Left renal cortex interstitium (tissue), 4 donors: Measurements from ENCODE around the gene HPS4. TPM values are rescaled to one million over a fixed set of nuclear protein-coding genes. Genes with fewer than 3 reads are reported as not detected.
"Not testable (repeated sequence)": the region's sequence is repeated elsewhere in the genome, so short reads cannot be mapped to it uniquely, and the experiment has no call there.

Source experiments
- DNase-seq, 4 donors: peaks; one replicate each; pipeline ENCODE4 v3.0.0-alpha.2; 2013; ENCODE audit warnings: low read depth in 4 of 4, low spot score in 2 of 4, missing footprints in 1 of 4
- polyA plus RNA-seq, 4 donors: library from polyadenylated mRNA; unstranded; fragments of 120-200 nt; gene quantifications; one replicate each; pipeline ENCODE4 v1.2.1, GENCODE V29; 2013; ENCODE audit not compliant: insufficient read length in 4 of 4

The HPS4 gene
- polyA plus RNA-seq, 4 donors = 27.8 to 42.2 (median 36.5) TPM

DNA sequence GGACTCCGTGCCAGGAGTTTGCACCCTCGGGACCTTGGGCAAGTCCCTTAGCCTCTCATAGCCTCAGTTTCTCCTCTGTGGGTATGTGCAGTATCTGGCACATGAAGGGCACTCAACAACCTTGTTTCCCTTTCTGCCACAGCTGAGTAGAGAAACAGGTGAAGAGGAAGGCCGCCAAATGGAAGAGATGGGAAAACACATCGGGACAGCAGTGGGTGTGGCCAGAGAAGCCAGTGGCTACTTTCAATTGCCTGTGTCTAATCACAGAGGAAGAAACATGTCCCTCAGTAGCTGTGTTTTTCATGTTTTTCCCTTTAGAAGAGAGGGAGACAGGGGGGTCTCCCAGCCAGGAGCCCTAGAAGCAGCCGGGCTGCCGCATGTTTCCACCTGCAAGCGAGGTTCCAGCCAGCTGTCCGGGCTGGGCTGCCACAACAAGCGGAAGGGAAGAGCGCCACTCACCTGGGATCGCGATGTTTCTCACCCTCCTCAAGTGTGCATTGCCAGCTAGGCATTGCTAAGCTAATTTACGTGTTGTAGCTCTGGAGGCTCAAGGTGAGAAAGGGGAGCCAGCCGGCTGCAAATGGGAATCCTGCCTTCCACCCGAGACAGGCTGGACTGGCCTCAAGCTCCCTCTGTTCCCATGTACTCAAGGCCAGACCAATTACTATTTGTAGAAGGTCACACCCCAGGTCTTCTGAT, 37.9 kb downstream of the HPS4 start:
- no peak for DNase-seq

DNA sequence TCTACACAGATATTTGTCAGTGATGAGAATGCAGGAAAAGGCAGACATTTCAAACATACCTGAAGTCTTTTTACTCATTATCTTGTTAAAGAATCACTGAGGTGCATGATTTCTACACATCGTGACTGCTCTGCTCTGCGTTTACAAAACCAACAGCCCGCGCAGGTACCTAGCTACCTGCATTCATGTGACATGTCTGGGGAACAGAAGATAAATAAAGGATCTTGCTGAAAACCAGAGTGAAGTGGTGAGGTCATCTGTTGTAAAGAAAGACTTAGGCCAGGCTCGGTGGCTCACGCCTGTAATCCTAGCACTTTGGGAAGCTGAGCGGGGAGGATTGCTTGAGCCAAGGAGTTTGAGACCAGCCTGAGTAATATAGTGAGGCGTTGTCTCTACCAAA, 38.8 kb downstream of the HPS4 start:
- DNase-seq = no peak

GRCh38 chr22:26443901-26444690, 39.5 kb downstream of the HPS4 start:
- DNase-seq = no peak

GRCh38 chr22:26442086-26442756, 41.4 kb downstream of the HPS4 start:
- no peak for DNase-seq

DNA sequence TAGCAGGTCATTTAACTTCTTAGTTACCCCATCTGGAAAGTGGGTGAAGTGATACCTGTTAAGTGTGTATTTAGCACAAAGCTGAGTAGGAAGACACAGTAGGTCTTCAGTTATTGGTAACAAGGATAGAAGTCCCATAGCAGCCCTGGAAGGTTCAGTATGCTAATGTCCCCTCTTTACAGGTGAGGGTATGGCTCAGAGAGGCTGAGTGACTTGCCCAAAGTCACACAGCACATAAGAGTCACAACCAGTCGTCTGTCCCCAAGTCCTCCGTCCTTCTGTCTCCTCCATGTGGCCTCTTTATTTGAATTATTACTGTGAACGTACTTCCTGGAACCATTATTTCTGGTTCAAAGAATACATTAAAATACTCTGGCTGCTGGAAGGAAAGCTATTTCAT, 44.0 kb downstream of the HPS4 start:
- DNase-seq = no peak

DNA sequence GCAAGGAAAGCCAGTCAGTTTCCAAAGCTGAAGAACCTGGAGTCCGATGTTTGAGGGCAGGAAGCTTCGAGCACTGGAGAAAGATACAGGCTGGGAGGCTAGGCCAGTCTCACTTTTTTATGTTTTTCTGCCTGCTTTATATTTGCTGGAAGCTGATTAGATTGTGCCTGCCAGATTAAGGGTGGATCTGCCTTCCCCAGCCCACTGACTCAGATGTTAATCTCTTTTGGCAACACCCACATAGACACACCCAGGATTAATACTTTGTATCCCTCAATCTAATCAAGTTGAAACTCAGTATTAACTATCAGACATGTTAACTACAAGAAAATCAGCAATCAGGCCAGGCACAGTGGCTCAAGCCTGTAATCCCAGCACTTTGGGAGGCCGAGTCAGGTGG, 44.8 kb downstream of the HPS4 start:
- DNase-seq = not testable (repeated sequence)

- DNase-seq = no peak
Measured at GRCh38 chr22:26437694-26438392, 45.7 kb downstream of the HPS4 start.

- DNase-seq = no peak
Measured at GRCh38 chr22:26436903-26437515, 46.6 kb downstream of the HPS4 start.

DNA sequence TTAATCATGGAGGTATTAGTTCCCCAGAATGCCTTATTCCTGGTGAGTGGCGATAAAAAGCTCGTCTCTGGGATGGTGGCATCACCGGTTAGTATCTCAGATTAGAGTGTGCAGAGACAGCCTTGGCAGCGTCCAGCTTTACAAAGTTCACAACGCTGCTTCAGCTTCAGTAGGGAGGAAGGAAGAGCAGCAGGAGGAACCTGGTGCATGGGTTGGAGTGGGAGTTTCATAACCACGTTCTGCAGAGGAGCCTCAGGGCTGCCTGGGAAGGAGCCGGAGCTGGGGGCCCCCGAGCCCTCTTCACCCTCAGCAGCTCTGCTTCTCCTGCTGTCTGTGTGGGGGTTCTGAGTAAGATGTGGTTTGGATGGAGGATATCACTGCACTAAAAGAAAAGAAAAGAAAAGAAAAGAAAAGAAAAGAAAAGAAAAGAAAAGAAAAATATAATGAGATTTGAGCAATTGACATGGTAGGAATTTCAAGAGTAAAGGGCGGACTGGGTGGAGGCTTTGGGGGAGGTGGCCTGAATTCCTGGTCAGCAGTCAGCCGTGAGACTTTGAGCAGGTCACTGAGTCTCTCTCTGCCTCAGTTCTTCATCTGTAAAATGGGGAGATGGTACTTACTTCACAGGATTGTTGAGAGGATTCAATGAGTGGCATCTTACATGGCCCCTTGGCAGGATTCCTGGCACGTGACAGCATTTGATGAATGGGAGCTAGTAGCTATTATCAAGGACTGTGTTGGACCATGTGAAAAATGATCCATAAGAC, 48.1 kb downstream of the HPS4 start:
- no peak for DNase-seq

DNA sequence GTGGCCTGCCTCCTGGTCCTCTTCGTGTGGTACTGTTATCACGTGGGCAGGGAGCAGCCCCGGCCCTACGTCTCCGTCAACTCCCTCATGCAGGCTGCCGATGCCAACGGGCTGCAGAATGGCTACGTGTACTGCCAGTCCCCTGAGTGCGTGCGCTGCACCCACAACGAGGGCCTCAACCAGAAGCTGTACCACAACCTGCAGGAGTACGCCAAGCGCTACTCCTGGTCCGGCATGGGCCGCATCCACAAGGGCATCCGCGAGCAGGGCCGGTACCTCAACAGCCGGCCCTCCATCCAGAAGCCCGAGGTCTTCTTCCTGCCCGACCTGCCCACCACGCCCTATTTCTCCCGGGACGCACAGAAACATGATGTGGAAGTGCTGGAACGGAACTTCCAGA, 49.8 kb downstream of the HPS4 start:
- no peak for DNase-seq

- DNase-seq = no peak
Measured at GRCh38 chr22:26432619-26433311, 50.8 kb downstream of the HPS4 start.

- DNase-seq = no peak
Measured at GRCh38 chr22:26431261-26431995, 52.2 kb downstream of the HPS4 start.

- no peak for DNase-seq
Measured at GRCh38 chr22:26430600-26430999, 53.0 kb downstream of the HPS4 start.

- DNase-seq = no peak
Measured at GRCh38 chr22:26429458-26430286, 53.9 kb downstream of the HPS4 start.

GRCh38 chr22:26428515-26429457, 54.8 kb downstream of the HPS4 start, which contains the start of gene ASPHD2:
ASPHD2 (plus strand) TSS chr22:26429260; CDS start chr22:26433616, 4,356 bp downstream.
- DNase-seq = peak; percentile 13 to 51 (median 38)

GRCh38 chr22:26426924-26427323, 56.7 kb downstream of the HPS4 start:
- no peak for DNase-seq
